ENCODE measurements around the gene SMCO3. TPM values are rescaled to one million over a fixed set of nuclear protein-coding genes. Genes with fewer than 3 reads are reported as not detected.
A peak's percentile ranks its signal among the peaks of the same experiment; 100 is the strongest.

Gene SMCO3
- total RNA-seq, 4 donors from 2014 or later: 0.12 TPM; not detected in 3

GRCh38 chr12:14836336-14837210, 22.6 kb upstream of the SMCO3 start:
- no peaks in the 10 kb centered on the region for H3K9me3 ChIP-seq
- no peak for DNase-seq
- peak overlapping the region in 1 of 4 donors; percentile 40 for H3K27ac ChIP-seq
- in situ Hi-C loops (cut with MboI; ENCODE audit: low sequenced_read_pairs in 4 of 4): loop anchor here in 2 of 4 donors (25.0 kb wide), 2 partner anchors 401 to 426 kb away; no protein-coding TSS in a partner anchor
- H3K4me1 ChIP-seq: peaks cover 6 to 7% of the 10 kb centered on the region in 2 donors
- H3K27me3 ChIP-seq: no peaks in the 10 kb centered on the region
- H3K36me3 ChIP-seq: no peaks in the 10 kb centered on the region
- TF ChIP-seq CTCF (IDR thresholded peaks at IDR 0.05 in 4 of 5, conservative IDR thresholded peaks at IDR 0.05 in 1 of 5): no peak
- TF ChIP-seq POLR2A (IDR thresholded peaks at IDR 0.05): no peak
- intact Hi-C loops (cut with DNase I; ENCODE audit: low total_unique reads): no loop called here
- ATAC-seq: peak; percentile 66 to 78
- H3K4me3 ChIP-seq: no peak overlapping the region

GRCh38 chr12:14834509-14834908, 20.5 kb upstream of the SMCO3 start:
- Histone ChIP-seq H3K36me3 (no peaks in the 10 kb centered on the region), H3K4me1 (no peaks in the 10 kb centered on the region), H3K27ac (peak overlapping the region in 1 of 4 donors; percentile 12), H3K9me3 (no peaks in the 10 kb centered on the region), H3K4me3 (no peak overlapping the region), H3K27me3 (no peaks in the 10 kb centered on the region)
- in situ Hi-C loops (cut with MboI; ENCODE audit: low sequenced_read_pairs in 4 of 4): loop anchor here in 2 of 4 donors (25.0 kb wide), 2 partner anchors 403 to 428 kb away; no protein-coding TSS in a partner anchor
- TF ChIP-seq CTCF (IDR thresholded peaks at IDR 0.05 in 4 of 5, conservative IDR thresholded peaks at IDR 0.05 in 1 of 5) (no peak), POLR2A (IDR thresholded peaks at IDR 0.05) (no peak)
- intact Hi-C loops (cut with DNase I; ENCODE audit: low total_unique reads): no loop called here
- ATAC-seq (no peak), DNase-seq (no peak)

GRCh38 chr12:14833952-14834351, 20.0 kb upstream of the SMCO3 start:
- DNase-seq (no peak), ATAC-seq (peak in 1 of 2 donors; percentile 24)
- no peak for TF ChIP-seq CTCF (IDR thresholded peaks at IDR 0.05 in 4 of 5, conservative IDR thresholded peaks at IDR 0.05 in 1 of 5)
- no peak for TF ChIP-seq POLR2A (IDR thresholded peaks at IDR 0.05)
- in situ Hi-C loops (cut with MboI; ENCODE audit: low sequenced_read_pairs in 4 of 4): loop anchor here in 2 of 4 donors (25.0 kb wide), 2 partner anchors 403 to 428 kb away; no protein-coding TSS in a partner anchor
- H3K4me1 ChIP-seq: no peaks in the 10 kb centered on the region
- intact Hi-C loops (cut with DNase I; ENCODE audit: low total_unique reads): no loop called here
- no peaks in the 10 kb centered on the region for H3K36me3 ChIP-seq
- no peaks in the 10 kb centered on the region for H3K27me3 ChIP-seq
- H3K4me3 ChIP-seq: no peak overlapping the region
- peak overlapping the region in 1 of 4 donors; percentile 12 for H3K27ac ChIP-seq
- no peaks in the 10 kb centered on the region for H3K9me3 ChIP-seq

- intact Hi-C loops (cut with DNase I; ENCODE audit: low total_unique reads) (no loop called here), in situ Hi-C loops (cut with MboI; ENCODE audit: low sequenced_read_pairs in 4 of 4) (loop anchor here in 2 of 4 donors (25.0 kb wide), 2 partner anchors 404 to 429 kb away; no protein-coding TSS in a partner anchor)
- no peaks in the 10 kb centered on the region for H3K27me3 ChIP-seq
- H3K4me3 ChIP-seq: no peak overlapping the region
- no peaks in the 10 kb centered on the region for H3K9me3 ChIP-seq
- H3K4me1 ChIP-seq: no peaks in the 10 kb centered on the region
- DNase-seq: no peak
- no peak overlapping the region for H3K27ac ChIP-seq
- no peak for ATAC-seq
- TF ChIP-seq CTCF (IDR thresholded peaks at IDR 0.05 in 4 of 5, conservative IDR thresholded peaks at IDR 0.05 in 1 of 5) (no peak), POLR2A (IDR thresholded peaks at IDR 0.05) (no peak)
- no peaks in the 10 kb centered on the region for H3K36me3 ChIP-seq
These were observed 19.4 kb upstream of the SMCO3 start for GRCh38 chr12:14833336-14833735.

All from gastrocnemius medialis (tissue), 4 donors.